Activated CD4-positive, alpha-beta T cell treated with anti-CD3 and anti-CD28 coated beads, Interleukin-2, amount 10 ng/mL, durations not matched to agents 24 days and 14 days (primary cell): ENCODE data around the gene PLEKHA7. TPM values are rescaled to one million over a fixed set of nuclear protein-coding genes. Genes with fewer than 3 reads are reported as not detected.
A peak's percentile ranks its signal among the peaks of the same experiment; 100 is the strongest.

Source experiments
- DNase-seq: peaks from one replicate; pipeline ENCODE4 v3.0.0; 2022
- H3K27ac Mint-ChIP-seq: one replicate; pipeline ENCODE4 v1.8.0; 2022; ENCODE audit warnings: mild to moderate bottlenecking, mixed read lengths
- H3K27me3 Mint-ChIP-seq: one replicate; pipeline ENCODE4 v1.8.0; 2022; ENCODE audit warnings: mixed read lengths
- H3K36me3 Mint-ChIP-seq: one replicate; pipeline ENCODE4 v1.8.0; 2022; ENCODE audit warnings: low read depth, mild to moderate bottlenecking, mixed read lengths
- H3K4me1 Mint-ChIP-seq: one replicate; pipeline ENCODE4 v1.8.0; 2021; ENCODE audit warnings: mixed read lengths
- H3K4me3 Mint-ChIP-seq: one replicate; pipeline ENCODE4 v1.8.0; 2022; ENCODE audit warnings: mild to moderate bottlenecking, moderate library complexity, mixed read lengths
- H3K9me3 Mint-ChIP-seq: one replicate; pipeline ENCODE4 v1.8.0; 2021; ENCODE audit warnings: mixed read lengths
- intact Hi-C: fragments of 100-400 bp; cut with micrococcal nuclease; formaldehyde crosslinking; loops from one replicate; pipeline ENCODE4 v1.15.1; 2023
- total RNA-seq: library from RNA; stranded (reverse); gene quantifications from 2 replicates; pipeline ENCODE4 v1.2.3, GENCODE V29; 2022

PLEKHA7 gene
- total RNA-seq, 1 donor from 2014 or later = 16.7 TPM

DNA sequence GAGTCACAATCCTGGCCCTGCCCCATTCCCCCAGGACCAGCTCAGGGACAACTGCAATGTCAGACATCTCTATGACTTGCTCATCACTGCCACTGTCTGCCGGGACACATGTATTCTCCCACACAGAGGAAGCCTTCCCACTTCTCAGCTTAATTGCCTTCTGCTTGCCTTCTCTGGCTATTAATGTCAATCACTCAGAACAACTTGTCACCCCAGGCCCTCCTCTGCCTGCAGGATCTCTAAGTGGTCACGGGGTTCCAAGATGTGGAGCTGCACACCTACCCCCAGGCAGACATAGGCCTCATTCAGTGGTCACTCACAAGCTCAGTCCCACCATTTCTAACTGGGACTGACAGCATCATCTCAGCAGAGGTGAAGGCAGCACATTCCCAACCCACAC lies 15.1 kb downstream of the PLEKHA7 start:
- DNase-seq = no peak
- H3K9me3 Mint-ChIP-seq = no peaks in the 10 kb centered on the region
- peaks cover 9% of the 10 kb centered on the region for H3K27me3 Mint-ChIP-seq
- no peak overlapping the region for H3K4me3 Mint-ChIP-seq
- no peak overlapping the region for H3K27ac Mint-ChIP-seq
- H3K4me1 Mint-ChIP-seq = no peaks in the 10 kb centered on the region
- intact Hi-C loops = no loop called here
- no peaks in the 10 kb centered on the region for H3K36me3 Mint-ChIP-seq

DNA sequence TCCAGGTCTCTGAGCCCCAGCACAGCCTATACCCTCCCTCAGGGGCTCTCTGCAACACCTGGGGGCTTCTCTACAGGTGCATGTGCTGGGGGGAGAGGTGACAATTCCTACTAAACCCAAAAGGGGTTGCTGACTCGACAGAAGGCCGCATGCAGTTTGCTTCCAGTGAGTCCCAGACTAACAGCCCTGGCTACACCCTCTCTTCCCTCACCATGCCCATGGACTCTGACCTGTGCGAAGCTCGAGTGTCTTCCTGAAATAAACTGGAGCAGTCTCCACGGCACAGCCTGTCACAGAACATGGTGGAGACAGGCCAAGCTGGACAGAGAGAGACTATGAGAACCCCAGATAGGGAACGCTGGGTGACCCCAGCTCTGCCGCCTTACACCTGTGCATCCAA lies 16.6 kb downstream of the PLEKHA7 start:
- DNase-seq = no peak
- intact Hi-C loops = no loop called here
- Mint-ChIP-seq H3K27ac (no peak overlapping the region), H3K4me3 (no peak overlapping the region), H3K4me1 (no peaks in the 10 kb centered on the region), H3K9me3 (no peaks in the 10 kb centered on the region), H3K27me3 (peaks cover 8% of the 10 kb centered on the region), H3K36me3 (no peaks in the 10 kb centered on the region)

DNA sequence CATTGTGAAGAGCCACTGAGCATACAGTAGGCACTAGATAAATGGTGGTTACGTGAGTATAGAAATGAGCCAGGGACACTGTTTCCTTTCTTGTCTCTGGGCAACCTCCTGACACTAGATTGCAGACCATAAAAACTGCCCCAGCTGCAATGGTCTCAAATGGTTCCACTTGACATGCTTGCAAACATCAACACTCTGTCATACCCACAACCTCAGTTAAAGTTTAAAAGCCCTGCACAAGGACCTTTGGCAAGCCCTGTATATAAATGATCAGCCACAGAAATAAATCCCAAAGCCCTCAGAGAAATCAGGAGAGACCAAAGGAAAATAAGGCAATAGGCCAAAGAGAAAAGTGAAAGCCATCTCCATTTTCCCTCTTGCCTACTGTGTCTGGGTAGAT lies 20.7 kb downstream of the PLEKHA7 start:
- Mint-ChIP-seq H3K36me3 (no peaks in the 10 kb centered on the region), H3K9me3 (no peaks in the 10 kb centered on the region), H3K27ac (no peak overlapping the region), H3K27me3 (peaks cover 3% of the 10 kb centered on the region), H3K4me1 (peaks cover 8% of the 10 kb centered on the region), H3K4me3 (no peak overlapping the region)
- intact Hi-C loops = no loop called here
- no peak for DNase-seq

DNA sequence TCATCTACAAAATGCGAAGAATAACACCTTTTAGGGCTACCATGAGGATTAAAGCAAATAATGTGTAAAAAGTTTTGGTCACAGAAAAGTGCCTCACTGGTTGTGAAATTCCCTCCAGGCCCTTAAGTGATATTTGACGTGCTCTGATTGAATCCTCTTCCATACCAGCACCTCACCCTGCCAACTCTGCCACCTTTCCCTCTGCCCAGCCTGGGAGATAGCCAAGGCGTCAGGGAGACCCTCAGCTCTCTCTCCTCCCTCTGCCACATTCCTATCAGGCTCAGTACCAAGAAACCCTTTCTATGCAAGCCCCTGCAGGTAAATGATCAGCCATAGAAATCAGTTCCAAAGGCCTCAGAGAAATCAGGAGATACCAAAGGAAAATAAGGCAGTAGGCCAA lies 21.4 kb downstream of the PLEKHA7 start:
- Mint-ChIP-seq H3K27ac (no peak overlapping the region), H3K4me3 (no peak overlapping the region), H3K4me1 (peaks cover 8% of the 10 kb centered on the region), H3K36me3 (no peaks in the 10 kb centered on the region), H3K9me3 (no peaks in the 10 kb centered on the region), H3K27me3 (no peaks in the 10 kb centered on the region)
- DNase-seq = no peak
- intact Hi-C loops = no loop called here

DNA sequence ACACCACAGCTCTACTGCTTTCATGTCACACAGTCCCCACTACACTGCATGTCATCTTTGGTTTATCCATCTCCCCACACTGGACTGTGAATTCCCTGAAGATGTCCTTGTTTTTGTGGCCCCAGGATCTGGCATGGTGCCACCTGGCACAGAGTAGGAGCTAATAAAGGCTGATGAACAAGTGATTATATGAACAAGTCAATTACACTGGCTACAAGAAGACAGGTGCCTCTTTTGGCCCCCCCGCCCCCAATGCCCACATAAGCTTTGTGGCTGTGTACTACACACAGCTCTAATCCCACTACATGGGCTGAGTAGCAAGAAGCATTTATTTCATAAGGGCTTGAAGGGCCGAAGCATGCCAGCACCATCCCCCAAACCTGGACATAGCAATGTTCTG lies 24.7 kb downstream of the PLEKHA7 start:
- Mint-ChIP-seq H3K36me3 (no peaks in the 10 kb centered on the region), H3K4me3 (no peak overlapping the region), H3K27ac (no peak overlapping the region), H3K4me1 (peaks cover 30% of the 10 kb centered on the region), H3K27me3 (no peaks in the 10 kb centered on the region), H3K9me3 (peaks cover 4% of the 10 kb centered on the region)
- DNase-seq = no peak
- intact Hi-C loops = no loop called here

DNA sequence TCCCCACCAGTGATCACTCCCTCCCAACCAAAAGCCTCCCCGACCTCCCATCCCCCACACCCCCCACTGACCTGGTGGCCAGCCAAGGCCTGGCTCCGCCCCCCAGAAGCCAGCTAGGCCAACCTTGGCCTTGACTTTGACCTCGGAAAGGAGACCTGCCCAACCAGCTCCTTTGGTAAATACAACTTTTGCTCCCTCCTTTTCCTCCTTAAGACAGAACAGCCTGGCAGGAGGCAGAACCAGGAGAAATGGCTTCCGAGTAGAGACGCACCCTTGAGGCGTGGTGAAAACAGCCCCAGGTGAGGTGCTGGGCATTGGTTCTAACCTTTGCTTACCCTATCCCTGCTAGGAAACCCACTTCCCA lies 27.0 kb downstream of the PLEKHA7 start:
- Mint-ChIP-seq H3K4me3 (peak overlapping the region; percentile 18), H3K36me3 (no peaks in the 10 kb centered on the region), H3K9me3 (peaks cover 4% of the 10 kb centered on the region), H3K27ac (no peak overlapping the region), H3K27me3 (no peaks in the 10 kb centered on the region), H3K4me1 (peaks cover 32% of the 10 kb centered on the region)
- no peak for DNase-seq
- intact Hi-C loops = no loop called here

DNA sequence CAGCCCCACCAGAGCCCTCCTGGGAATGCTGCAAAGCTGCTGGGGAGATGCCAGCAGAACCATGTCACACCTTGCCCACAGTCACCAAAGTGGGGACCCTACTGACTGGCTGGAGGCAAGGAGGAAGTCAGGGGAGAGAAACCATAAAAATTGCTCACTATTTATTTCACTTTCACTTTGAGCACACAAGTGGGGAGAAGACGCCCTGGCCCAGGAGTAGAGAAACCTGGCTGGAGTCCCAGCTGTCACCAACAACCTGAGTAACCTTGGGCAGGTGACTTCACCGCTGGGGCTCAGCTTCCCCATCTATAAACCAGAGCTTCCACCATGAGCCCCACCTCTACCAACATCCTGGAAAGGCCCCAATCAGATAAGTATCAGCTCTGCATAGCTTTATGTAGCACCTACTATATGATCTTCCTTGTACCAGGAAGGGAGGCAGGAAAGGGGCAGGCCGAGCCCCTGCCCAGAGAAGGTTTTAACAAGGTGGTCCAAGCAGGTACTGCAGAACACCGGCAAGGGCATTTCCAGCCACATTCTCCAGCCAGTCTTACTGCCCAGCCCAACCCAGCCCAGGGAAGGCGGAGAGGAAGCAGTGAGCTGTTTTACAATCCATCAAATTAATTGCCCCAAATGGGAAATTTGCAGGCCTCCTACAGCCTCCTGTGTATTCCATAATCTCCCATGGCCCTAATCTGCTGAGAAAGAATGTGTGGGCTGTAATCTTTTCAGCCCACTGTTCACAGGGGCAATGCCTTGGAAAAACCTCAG lies 27.6 kb downstream of the PLEKHA7 start:
- Mint-ChIP-seq H3K9me3 (peaks cover 4% of the 10 kb centered on the region), H3K27ac (peak overlapping the region; percentile 63), H3K27me3 (no peaks in the 10 kb centered on the region), H3K36me3 (no peaks in the 10 kb centered on the region), H3K4me1 (peaks cover 32% of the 10 kb centered on the region), H3K4me3 (peak overlapping the region; percentile 52)
- intact Hi-C loops = no loop called here
- DNase-seq = peak; percentile 82

DNA sequence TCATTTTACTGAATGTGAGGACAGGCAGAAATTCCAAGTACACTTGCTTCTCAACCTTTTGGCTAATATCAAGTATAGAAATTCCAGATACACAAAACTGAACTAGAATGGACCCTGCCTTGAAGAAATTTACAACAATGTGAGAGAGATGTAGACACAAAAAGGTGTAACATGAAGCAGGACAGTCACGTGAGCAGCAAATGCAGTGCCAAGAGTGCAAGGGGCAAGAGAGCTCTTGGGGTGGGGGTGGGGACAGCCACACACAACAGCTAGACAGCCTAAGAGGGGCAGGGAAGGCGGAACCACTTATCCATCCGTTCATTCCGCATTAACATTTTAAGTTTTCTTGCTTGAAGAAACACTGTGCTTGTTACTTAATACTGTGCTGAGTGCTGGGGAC lies 28.9 kb downstream of the PLEKHA7 start:
- no peaks in the 10 kb centered on the region for H3K27me3 Mint-ChIP-seq
- no peak overlapping the region for H3K4me3 Mint-ChIP-seq
- intact Hi-C loops = no loop called here
- H3K9me3 Mint-ChIP-seq = peaks cover 4% of the 10 kb centered on the region
- DNase-seq = no peak
- H3K4me1 Mint-ChIP-seq = peaks cover 32% of the 10 kb centered on the region
- no peaks in the 10 kb centered on the region for H3K36me3 Mint-ChIP-seq
- H3K27ac Mint-ChIP-seq = no peak overlapping the region

DNA sequence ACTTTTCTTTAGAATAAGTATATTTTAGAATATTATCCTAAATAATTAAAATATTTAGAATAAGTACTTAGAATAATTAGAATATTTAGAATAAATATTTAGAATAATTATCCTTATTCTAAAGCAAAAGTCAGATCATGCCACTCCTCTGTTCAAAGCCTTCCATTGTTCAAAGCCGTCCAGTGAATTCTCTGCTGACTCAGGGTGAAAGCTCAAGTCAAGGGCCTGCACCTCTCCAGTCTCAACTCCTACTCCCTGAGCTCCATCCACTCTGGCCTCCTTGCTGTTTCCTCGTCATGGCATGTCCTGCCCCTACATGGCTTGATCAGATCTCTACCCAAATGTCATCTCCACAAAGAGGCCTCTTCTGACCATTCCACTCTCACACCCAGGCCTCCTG lies 30.0 kb downstream of the PLEKHA7 start:
- intact Hi-C loops = no loop called here
- no peaks in the 10 kb centered on the region for H3K36me3 Mint-ChIP-seq
- no peak overlapping the region for H3K27ac Mint-ChIP-seq
- H3K27me3 Mint-ChIP-seq = no peaks in the 10 kb centered on the region
- H3K4me1 Mint-ChIP-seq = peaks cover 29% of the 10 kb centered on the region
- DNase-seq = no peak
- peaks cover 4% of the 10 kb centered on the region for H3K9me3 Mint-ChIP-seq
- H3K4me3 Mint-ChIP-seq = no peak overlapping the region

DNA sequence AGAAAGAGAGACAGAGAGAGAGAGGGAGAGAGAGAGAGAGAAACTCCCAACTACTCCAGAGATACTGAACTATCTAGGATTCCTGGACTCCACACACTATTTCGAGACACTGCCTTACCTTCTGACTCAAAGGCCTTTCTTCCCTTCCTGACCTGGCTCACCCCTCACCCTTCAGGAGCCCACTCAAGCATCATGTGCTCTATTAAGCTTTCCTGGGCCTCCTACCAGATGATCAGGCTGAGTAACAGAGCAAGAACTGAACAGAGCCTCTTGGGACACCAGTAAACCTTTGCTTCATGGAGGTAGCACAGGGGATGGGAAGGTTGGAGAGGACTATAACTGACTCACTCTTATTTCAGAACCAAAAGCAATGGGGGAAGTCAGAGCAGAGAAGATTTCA lies 31.4 kb downstream of the PLEKHA7 start:
- H3K27ac Mint-ChIP-seq = no peak overlapping the region
- DNase-seq = no peak
- H3K4me3 Mint-ChIP-seq = no peak overlapping the region
- H3K9me3 Mint-ChIP-seq = peaks cover 4% of the 10 kb centered on the region
- H3K27me3 Mint-ChIP-seq = no peaks in the 10 kb centered on the region
- H3K4me1 Mint-ChIP-seq = peaks cover 24% of the 10 kb centered on the region
- no peaks in the 10 kb centered on the region for H3K36me3 Mint-ChIP-seq
- intact Hi-C loops = no loop called here

DNA sequence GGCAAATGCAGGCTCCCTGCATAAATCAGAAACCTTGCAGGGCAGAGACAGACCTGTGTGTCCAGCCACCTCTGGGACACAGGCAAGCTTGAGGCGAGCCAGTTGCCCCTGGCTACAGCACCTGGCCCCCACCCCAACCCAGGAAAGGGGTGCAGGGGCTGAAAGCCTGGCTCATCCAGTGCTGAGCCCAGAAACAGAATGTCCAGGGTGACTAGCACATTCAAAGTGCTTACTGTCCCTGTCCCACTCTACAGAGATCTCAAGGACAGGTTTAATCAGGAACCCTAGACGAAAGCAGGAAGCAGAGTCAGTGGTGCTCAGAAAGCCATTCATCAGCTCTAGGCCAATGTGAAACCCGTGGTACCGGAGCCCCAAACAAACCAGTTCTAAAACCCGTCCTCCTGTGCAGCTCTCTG lies 31.9 kb downstream of the PLEKHA7 start:
- H3K27ac Mint-ChIP-seq = no peak overlapping the region
- peaks cover 19% of the 10 kb centered on the region for H3K4me1 Mint-ChIP-seq
- no peak overlapping the region for H3K4me3 Mint-ChIP-seq
- intact Hi-C loops = no loop called here
- DNase-seq = no peak
- H3K9me3 Mint-ChIP-seq = no peaks in the 10 kb centered on the region
- no peaks in the 10 kb centered on the region for H3K36me3 Mint-ChIP-seq
- H3K27me3 Mint-ChIP-seq = peaks cover 2% of the 10 kb centered on the region

DNA sequence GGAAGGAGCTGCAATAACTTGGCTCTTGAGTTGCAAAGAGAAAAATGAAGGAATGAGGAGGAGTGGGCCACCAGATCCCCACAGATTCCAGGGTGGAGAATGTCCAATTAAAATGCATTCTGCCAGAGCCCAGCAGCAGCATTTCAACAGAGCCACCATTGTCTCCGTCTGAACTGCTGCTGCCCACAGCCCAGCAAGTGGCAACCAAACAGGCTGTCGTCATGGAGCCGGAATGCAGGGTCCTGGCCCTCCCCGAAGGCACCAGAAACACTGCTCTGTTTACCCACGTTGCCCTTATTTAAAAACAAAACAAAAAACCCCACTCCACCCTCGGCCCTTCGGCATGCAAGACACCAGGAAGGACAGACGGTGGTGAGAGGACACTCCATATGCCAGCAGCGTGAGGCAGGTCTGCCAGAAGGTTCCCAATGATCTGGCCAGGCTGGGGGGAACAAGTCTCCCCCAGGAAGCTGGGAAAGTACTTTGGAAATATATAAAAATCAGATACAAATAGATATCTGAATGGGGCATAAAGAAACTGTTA lies 32.5 kb downstream of the PLEKHA7 start:
- no peak overlapping the region for H3K4me3 Mint-ChIP-seq
- H3K36me3 Mint-ChIP-seq = no peaks in the 10 kb centered on the region

DNA sequence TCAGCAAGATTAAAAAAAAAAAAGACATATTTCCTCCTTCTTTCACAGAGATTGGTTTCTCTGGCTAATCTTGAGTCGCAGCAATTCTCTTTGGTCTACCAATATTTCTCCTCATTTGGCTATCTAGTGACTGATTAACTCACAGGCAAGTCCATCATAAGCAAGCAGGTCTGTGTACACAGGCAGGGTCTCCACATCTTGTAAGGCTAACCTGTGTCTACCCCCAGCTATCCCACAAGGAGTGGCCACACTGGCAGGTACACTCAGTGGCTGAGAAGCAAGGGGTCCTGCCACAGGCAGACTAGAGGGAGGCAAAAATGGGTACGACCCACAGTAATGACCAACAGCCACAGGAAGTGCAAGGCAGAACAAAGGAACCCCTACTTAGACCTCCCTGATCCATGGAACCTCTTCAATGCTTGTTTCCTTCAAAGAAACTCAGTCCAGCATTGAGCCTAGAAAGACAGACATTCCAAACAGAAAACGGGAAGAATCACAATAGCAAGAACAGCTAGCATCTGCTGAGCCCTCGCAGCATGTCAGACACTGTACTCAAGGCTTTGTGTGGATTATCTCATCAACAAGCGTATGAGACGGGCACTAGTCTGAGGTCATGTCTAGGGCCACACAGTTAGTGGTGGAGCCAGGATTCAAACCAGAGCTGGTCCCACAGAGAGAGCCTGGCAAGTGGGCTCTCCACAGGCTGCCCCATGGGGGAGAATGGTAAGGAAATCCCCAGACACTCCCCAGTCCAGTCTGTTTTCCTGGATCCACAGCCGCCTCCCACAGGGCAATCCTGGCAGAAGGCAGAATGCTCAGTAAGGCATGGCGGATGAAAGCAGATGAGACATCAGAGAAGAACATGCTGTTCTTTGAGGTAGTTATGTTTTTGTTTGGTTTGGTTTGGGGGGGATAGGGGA lies 34.3 kb downstream of the PLEKHA7 start:
- H3K4me1 Mint-ChIP-seq = peaks cover 3% of the 10 kb centered on the region
- peaks cover 6% of the 10 kb centered on the region for H3K27me3 Mint-ChIP-seq
- no peak for DNase-seq
- no peaks in the 10 kb centered on the region for H3K9me3 Mint-ChIP-seq
- no peaks in the 10 kb centered on the region for H3K36me3 Mint-ChIP-seq
- no peak overlapping the region for H3K4me3 Mint-ChIP-seq
- H3K27ac Mint-ChIP-seq = no peak overlapping the region
- intact Hi-C loops = no loop called here

More for the DNA sequence above, 32.5 kb downstream of the PLEKHA7 start:
- no peak for DNase-seq
- intact Hi-C loops = no loop called here
- Mint-ChIP-seq H3K27me3 (peaks cover 6% of the 10 kb centered on the region), H3K27ac (no peak overlapping the region), H3K4me1 (peaks cover 17% of the 10 kb centered on the region), H3K9me3 (no peaks in the 10 kb centered on the region)

DNA sequence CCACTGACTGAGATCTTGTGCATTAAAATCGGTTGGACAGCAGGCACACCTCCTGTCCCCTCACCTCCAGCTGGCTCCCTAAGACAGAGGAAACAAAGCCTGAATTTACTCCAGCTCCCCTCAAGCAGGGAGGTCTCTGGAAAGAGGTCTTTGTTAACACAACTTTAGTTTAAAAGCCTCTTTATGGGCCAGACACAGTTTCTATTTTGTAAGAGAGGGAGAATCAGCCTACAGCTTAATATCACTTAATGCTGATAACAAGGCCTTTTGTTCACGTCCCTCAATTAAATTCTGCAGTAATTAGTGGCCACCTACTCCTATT lies 36.3 kb downstream of the PLEKHA7 start:
- Mint-ChIP-seq H3K4me1 (peaks cover 3% of the 10 kb centered on the region), H3K36me3 (no peaks in the 10 kb centered on the region), H3K4me3 (no peak overlapping the region), H3K27ac (no peak overlapping the region), H3K27me3 (peaks cover 6% of the 10 kb centered on the region), H3K9me3 (no peaks in the 10 kb centered on the region)
- DNase-seq = no peak
- intact Hi-C loops = no loop called here
